ENCODE results near the gene AMZ1.

DNA sequence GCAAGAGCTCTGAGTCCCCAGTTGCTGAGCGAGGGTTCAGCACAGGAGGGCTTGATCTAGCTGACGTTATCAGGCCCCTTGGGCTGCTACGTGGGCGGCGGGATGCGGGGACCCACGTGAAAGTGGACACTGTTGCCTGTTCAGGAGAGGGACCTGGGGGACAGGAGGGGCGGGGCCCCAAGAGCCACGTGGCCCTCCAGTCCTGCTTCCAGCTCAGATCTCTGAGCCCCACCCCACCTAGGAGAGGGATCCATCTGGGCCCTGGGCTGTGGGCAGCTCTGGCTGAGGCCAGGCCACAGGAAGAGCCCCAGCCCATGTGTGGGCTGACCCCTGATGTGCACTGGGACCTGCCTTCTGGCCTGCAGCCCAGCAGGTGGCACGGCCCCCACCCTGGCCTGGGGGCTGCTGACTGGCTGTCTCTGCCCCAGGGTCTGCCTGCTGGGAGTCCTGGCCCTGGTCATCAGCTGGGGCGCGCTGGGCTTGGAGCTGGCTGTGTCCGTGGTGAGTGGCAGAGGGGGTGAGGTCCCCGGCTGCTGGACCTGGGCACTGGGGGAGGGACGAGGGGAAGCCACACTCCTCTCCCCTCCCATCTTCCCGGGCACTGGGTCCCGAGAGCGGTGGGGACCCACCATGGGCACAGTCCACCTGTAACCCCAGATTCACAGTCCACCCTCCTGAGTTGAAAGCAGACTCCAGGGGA is 38.7 kb upstream of the AMZ1 start:
- TF ChIP-seq ESRRA (CRISPR knock-in tag; IDR thresholded peaks at IDR 0.05; ENCODE audit: borderline replicate concordance) (no peak), PRRX2 (CRISPR knock-in tag; IDR thresholded peaks at IDR 0.05) (no peak), FOXJ3 (CRISPR knock-in tag; IDR thresholded peaks at IDR 0.05; ENCODE audit: borderline replicate concordance) (no peak), ERG (CRISPR knock-in tag; IDR thresholded peaks at IDR 0.05) (no peak), SP1 (CRISPR knock-in tag; conservative IDR thresholded peaks at IDR 0.05) (no peak)
- TF ChIP-seq, protein P1, sequence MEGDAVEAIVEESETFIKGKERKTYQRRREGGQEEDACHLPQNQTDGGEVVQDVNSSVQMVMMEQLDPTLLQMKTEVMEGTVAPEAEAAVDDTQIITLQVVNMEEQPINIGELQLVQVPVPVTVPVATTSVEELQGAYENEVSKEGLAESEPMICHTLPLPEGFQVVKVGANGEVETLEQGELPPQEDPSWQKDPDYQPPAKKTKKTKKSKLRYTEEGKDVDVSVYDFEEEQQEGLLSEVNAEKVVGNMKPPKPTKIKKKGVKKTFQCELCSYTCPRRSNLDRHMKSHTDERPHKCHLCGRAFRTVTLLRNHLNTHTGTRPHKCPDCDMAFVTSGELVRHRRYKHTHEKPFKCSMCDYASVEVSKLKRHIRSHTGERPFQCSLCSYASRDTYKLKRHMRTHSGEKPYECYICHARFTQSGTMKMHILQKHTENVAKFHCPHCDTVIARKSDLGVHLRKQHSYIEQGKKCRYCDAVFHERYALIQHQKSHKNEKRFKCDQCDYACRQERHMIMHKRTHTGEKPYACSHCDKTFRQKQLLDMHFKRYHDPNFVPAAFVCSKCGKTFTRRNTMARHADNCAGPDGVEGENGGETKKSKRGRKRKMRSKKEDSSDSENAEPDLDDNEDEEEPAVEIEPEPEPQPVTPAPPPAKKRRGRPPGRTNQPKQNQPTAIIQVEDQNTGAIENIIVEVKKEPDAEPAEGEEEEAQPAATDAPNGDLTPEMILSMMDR (IDR thresholded peaks at IDR 0.05) = no peak
- TF ChIP-seq, protein P2, sequence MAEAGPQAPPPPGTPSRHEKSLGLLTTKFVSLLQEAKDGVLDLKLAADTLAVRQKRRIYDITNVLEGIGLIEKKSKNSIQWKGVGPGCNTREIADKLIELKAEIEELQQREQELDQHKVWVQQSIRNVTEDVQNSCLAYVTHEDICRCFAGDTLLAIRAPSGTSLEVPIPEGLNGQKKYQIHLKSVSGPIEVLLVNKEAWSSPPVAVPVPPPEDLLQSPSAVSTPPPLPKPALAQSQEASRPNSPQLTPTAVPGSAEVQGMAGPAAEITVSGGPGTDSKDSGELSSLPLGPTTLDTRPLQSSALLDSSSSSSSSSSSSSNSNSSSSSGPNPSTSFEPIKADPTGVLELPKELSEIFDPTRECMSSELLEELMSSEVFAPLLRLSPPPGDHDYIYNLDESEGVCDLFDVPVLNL (CRISPR knock-in tag; IDR thresholded peaks at IDR 0.05; ENCODE audit: borderline replicate concordance, low read depth) = no peak
- TF ChIP-seq, protein P3, sequence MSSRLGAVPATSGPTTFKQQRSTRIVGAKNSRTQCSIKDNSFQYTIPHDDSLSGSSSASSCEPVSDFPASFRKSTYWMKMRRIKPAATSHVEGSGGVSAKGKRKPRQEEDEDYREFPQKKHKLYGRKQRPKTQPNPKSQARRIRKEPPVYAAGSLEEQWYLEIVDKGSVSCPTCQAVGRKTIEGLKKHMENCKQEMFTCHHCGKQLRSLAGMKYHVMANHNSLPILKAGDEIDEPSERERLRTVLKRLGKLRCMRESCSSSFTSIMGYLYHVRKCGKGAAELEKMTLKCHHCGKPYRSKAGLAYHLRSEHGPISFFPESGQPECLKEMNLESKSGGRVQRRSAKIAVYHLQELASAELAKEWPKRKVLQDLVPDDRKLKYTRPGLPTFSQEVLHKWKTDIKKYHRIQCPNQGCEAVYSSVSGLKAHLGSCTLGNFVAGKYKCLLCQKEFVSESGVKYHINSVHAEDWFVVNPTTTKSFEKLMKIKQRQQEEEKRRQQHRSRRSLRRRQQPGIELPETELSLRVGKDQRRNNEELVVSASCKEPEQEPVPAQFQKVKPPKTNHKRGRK (CRISPR knock-in tag; IDR thresholded peaks at IDR 0.05; ENCODE audit: borderline replicate concordance) = no peak
